Lung (tissue), 12 donors: ENCODE measurements around the gene SPACA1. TPM values are rescaled to one million over a fixed set of nuclear protein-coding genes. Genes with fewer than 3 reads are reported as not detected.

Source experiments
- ATAC-seq: fragments of 200-7000 bp; cut with Tn5 transposase; one replicate; pipeline ENCODE4 v1.9.1; 2020; ENCODE audit warnings: moderate number of reproducible peaks; ENCODE audit not compliant: insufficient read depth, low FRiP score
- DNase-seq, 3 donors: peaks; one replicate each; pipeline ENCODE4 v3.0.0-alpha.2; 2013 to 2017
- H3K27ac ChIP-seq, 2 donors: one replicate each; pipeline ENCODE4 v1.5.1; 2013; ENCODE audit warnings: mild to moderate bottlenecking in 2 of 2, moderate library complexity in 2 of 2, control low read depth in 1 of 2, inconsistent platforms in 1 of 2, low read depth in 1 of 2, low read length in 1 of 2
- H3K27me3 ChIP-seq, 3 donors: one replicate each; pipeline ENCODE4 v1.5.1; 2013; ENCODE audit warnings: low read length in 2 of 3; ENCODE audit not compliant: control insufficient read depth in 3 of 3, insufficient read depth in 3 of 3
- H3K36me3 ChIP-seq, 4 donors: one replicate each; pipeline ENCODE4 v1.5.1; 2013; ENCODE audit warnings: low read length in 4 of 4, mild to moderate bottlenecking in 1 of 4, moderate library complexity in 1 of 4; ENCODE audit not compliant: control insufficient read depth in 4 of 4, insufficient read depth in 4 of 4
- H3K4me1 ChIP-seq, 5 donors: one replicate each; pipeline ENCODE4 v1.5.1; 2013; ENCODE audit warnings: low read length in 5 of 5, mild to moderate bottlenecking in 2 of 5, moderate library complexity in 1 of 5; ENCODE audit not compliant: control insufficient read depth in 5 of 5, insufficient read depth in 5 of 5
- H3K4me3 ChIP-seq: one replicate; pipeline ENCODE4 v1.5.1; 2013; ENCODE audit warnings: mild to moderate bottlenecking, control low read depth, moderate library complexity
- H3K9ac ChIP-seq, 2 donors: one replicate each; pipeline ENCODE4 v1.5.1; 2013; ENCODE audit warnings: low read length in 2 of 2, control low read depth in 1 of 2; ENCODE audit not compliant: insufficient read depth in 1 of 2
- H3K9me3 ChIP-seq, 4 donors: one replicate each; pipeline ENCODE4 v1.5.1; 2013; ENCODE audit warnings: low read length in 3 of 4, mild to moderate bottlenecking in 1 of 4, moderate library complexity in 1 of 4; ENCODE audit not compliant: control insufficient read depth in 4 of 4, insufficient read depth in 3 of 4
- WGBS, 2 donors: extraction: QIAGEN DNeasy Blood & Tissue Kit; methylation state at CpG; one replicate each; pipeline ENCODE4 v1.1.7; 2013; 5-methylcytosine and 5-hydroxymethylcytosine counted together
- polyA plus RNA-seq, 2 donors: library from polyadenylated mRNA; stranded (reverse); fragments of 200-250 nt; gene quantifications; one replicate each; pipeline ENCODE4 v1.2.1, GENCODE V29; 2013
- total RNA-seq, 2 donors: library from RNA; depleted of rRNA in 1 of 2; stranded (reverse); fragments of >200 nt in 1 of 2; gene quantifications; one replicate each; pipeline ENCODE4 v1.2.1, GENCODE V29; 2014 to 2021
- TF ChIP-seq, protein P1 (sequence below): IDR thresholded peaks from 2 replicates; pipeline ENCODE4 v1.5.1; 2012; ENCODE audit warnings: mild to moderate bottlenecking; ENCODE audit errors: control extremely low read depth, extremely low read depth
- donor health status: control.
- donor health status: control.
- donor health status: Bipolar disorder and iron deficiency.
- donor health status: healthy.
- donor health status: DM: yes; HTN: yes; CAD: no.

Gene SPACA1
- total and polyA plus RNA-seq, 4 donors, result not detected

DNA sequence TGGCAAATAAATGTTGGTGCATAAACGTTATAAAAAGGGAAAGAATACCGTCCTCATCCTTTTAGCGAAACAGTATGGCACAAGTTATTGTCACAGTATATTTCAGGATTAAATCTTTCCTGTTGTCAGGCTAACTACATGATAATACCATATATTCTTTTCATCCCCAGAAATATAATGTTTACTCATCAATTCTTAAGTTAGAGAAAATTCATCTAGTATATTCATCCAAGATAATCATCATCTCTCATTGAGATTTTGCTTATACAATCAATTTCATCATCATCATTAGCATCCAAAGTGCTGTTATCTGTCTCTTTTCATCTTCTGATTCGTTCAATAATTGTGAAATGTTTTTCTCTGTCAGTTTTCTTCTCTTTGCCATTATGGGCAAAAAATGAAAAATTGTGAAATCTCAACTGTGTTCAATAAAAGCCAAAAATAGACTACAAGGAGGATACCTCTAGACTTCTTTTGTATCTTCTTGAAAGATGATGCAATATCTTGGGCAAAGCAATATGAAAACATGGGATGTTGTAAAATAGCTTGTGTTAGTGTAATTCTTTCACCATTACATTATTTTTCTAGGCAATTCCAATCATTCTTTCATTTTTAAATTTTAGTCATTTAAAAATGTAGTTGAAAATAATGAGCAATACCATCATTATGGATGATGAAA, 2.6 kb downstream of the SPACA1 start:
- H3K27me3 ChIP-seq, result no peaks in the 10 kb centered on the region
- no peaks in the 10 kb centered on the region for H3K36me3 ChIP-seq
- ATAC-seq (no peak), DNase-seq (no peak)
- no peaks in the 10 kb centered on the region for H3K4me1 ChIP-seq
- H3K9ac ChIP-seq, result no peak overlapping the region
- no peak overlapping the region for H3K27ac ChIP-seq
- TF ChIP-seq, protein P1, sequence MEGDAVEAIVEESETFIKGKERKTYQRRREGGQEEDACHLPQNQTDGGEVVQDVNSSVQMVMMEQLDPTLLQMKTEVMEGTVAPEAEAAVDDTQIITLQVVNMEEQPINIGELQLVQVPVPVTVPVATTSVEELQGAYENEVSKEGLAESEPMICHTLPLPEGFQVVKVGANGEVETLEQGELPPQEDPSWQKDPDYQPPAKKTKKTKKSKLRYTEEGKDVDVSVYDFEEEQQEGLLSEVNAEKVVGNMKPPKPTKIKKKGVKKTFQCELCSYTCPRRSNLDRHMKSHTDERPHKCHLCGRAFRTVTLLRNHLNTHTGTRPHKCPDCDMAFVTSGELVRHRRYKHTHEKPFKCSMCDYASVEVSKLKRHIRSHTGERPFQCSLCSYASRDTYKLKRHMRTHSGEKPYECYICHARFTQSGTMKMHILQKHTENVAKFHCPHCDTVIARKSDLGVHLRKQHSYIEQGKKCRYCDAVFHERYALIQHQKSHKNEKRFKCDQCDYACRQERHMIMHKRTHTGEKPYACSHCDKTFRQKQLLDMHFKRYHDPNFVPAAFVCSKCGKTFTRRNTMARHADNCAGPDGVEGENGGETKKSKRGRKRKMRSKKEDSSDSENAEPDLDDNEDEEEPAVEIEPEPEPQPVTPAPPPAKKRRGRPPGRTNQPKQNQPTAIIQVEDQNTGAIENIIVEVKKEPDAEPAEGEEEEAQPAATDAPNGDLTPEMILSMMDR, result no peak
- H3K4me3 ChIP-seq, result no peak overlapping the region
- H3K9me3 ChIP-seq, result peaks cover 0 to 8% (median 0%) of the 10 kb centered on the region in 4 donors
- 78% methylated on average over 4 of the region's 4 CpGs for WGBS, 2 donors

DNA sequence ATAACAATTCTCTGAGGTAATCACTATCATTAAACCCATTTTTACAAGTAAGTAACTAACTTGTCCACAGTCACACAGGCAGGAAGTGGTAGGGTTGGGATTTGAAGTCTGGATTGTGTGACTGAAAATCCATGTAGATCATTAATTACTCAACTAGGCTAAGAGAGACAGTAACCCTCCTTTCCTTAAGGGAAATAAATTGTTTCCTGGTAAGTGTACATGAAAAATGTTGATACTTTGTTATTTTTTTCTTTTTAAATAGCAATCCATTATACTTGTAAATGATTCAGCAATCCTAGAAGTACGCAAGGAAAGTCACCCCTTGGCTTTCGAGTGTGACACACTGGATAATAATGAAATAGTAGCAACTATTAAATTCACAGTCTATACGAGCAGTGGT, 11.6 kb downstream of the SPACA1 start:
- 64 to 81% methylated on average over 3 of the region's 3 CpGs for WGBS, 2 donors
- no peak overlapping the region for H3K27ac ChIP-seq
- H3K9me3 ChIP-seq, result no peaks in the 10 kb centered on the region
- H3K4me3 ChIP-seq, result no peak overlapping the region
- DNase-seq (no peak), ATAC-seq (no peak)
- H3K4me1 ChIP-seq, result no peaks in the 10 kb centered on the region
- TF ChIP-seq, protein P1, result no peak
- no peaks in the 10 kb centered on the region for H3K27me3 ChIP-seq
- no peak overlapping the region for H3K9ac ChIP-seq
- H3K36me3 ChIP-seq, result no peaks in the 10 kb centered on the region

DNA sequence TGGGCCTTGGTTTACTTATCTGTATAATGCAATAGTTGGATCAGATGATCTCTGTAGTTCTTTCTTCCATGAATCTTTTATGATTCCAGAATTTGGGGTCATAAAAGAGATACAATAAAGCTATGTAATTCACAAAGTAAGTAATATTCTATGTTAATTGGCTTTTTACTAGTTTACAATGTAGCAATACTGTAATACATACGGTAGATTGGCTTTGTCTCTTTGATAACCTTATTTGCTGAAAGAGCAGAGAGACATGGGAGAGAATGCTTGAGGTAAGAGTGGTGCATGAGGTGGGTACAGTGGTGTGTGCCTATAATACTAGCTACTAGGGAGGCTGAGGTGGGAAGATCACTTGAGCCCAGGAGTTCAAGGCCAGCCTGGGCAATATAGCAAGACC, 14.7 kb downstream of the SPACA1 start:
- ATAC-seq, result no peak
- no peaks in the 10 kb centered on the region for H3K9me3 ChIP-seq
- no peak overlapping the region for H3K27ac ChIP-seq
- no peaks in the 10 kb centered on the region for H3K4me1 ChIP-seq
- H3K27me3 ChIP-seq, result no peaks in the 10 kb centered on the region
- 83 to 93% methylated on average over 1 of the region's 1 CpG for WGBS, 2 donors
- H3K9ac ChIP-seq, result no peak overlapping the region
- TF ChIP-seq, protein P1, result no peak
- H3K4me3 ChIP-seq, result no peak overlapping the region
- DNase-seq, result no peak
- no peaks in the 10 kb centered on the region for H3K36me3 ChIP-seq

DNA sequence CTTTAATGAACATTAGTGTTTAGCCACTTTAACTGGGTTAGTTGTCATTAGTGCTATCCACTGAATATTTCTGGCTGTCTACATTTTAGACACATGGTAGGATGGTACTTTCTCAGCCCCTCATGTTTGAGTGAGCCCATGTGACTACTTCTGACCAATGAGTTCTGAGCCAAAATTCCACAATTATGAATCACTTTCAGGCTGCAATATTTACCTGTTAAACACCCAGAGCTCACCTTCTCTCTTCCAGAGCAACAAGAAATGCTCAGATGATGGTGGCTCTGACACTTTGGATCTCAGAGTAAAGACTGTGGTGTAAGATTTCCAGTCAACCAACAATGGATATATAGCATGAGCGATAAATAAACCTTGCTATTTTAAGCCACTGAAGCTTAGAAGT, 24.8 kb downstream of the SPACA1 start:
- ATAC-seq (peak; percentile 58), DNase-seq (no peak)
- Histone ChIP-seq H3K36me3 (no peaks in the 10 kb centered on the region), H3K4me3 (no peak overlapping the region), H3K9me3 (peaks cover 0 to 6% (median 0%) of the 10 kb centered on the region in 4 donors), H3K9ac (no peak overlapping the region), H3K4me1 (no peaks in the 10 kb centered on the region), H3K27me3 (peaks cover 0 to 3% (median 0%) of the 10 kb centered on the region in 3 donors), H3K27ac (no peak overlapping the region)
- TF ChIP-seq, protein P1, result no peak
- WGBS, 2 donors, result 94 to 98% methylated on average over 1 of the region's 1 CpG
